Activated T-cell treated with anti-CD3 and anti-CD28 coated beads, Interleukin-2, amount 50 U/mL, for 24 hours (primary cell): ENCODE data around the gene ZFHX2.

Experiments
- DNase-seq: peaks from one replicate; pipeline ENCODE4 v3.0.0-alpha.2; 2020
- H3K27ac Mint-ChIP-seq: 2 replicates; pipeline ENCODE4 v1.8.0; 2020; ENCODE audit warnings: mild to moderate bottlenecking, mixed read lengths
- H3K27me3 Mint-ChIP-seq: 2 replicates; pipeline ENCODE4 v1.8.0; 2020; ENCODE audit warnings: mixed read lengths
- H3K36me3 Mint-ChIP-seq: 2 replicates; pipeline ENCODE4 v1.8.0; 2020; ENCODE audit warnings: low read depth, mixed read lengths
- H3K4me1 Mint-ChIP-seq: 2 replicates; pipeline ENCODE4 v1.8.0; 2020; ENCODE audit warnings: low read depth, mixed read lengths
- H3K4me3 Mint-ChIP-seq: 2 replicates; pipeline ENCODE4 v1.8.0; 2020; ENCODE audit warnings: mild to moderate bottlenecking, moderate library complexity, mixed read lengths
- H3K9me3 Mint-ChIP-seq: 2 replicates; pipeline ENCODE4 v1.8.0; 2020; ENCODE audit warnings: mixed read lengths

Gene ZFHX2

DNA sequence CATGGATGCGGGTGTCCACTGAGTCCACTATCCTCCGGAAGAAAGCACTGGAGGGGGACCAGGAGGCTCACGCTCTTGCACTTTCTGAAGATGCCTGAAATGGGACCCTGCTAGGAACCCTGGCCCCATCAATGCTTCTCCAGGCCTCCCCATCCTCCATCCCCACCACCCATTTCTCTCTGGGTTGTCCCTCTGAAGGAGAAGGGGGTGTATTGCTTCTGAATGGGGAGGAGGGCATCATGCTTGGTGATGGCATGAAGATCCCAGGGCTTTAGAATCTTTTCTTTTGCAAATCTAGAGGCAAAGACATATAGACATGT lies 27.7 kb upstream of the ZFHX2 start:
- Mint-ChIP-seq H3K4me3 (no peak overlapping the region), H3K27me3 (peaks cover 71% of the 10 kb centered on the region), H3K36me3 (no peaks in the 10 kb centered on the region), H3K4me1 (peaks cover 14% of the 10 kb centered on the region), H3K9me3 (no peaks in the 10 kb centered on the region), H3K27ac (no peak overlapping the region)
- no peak for DNase-seq

DNA sequence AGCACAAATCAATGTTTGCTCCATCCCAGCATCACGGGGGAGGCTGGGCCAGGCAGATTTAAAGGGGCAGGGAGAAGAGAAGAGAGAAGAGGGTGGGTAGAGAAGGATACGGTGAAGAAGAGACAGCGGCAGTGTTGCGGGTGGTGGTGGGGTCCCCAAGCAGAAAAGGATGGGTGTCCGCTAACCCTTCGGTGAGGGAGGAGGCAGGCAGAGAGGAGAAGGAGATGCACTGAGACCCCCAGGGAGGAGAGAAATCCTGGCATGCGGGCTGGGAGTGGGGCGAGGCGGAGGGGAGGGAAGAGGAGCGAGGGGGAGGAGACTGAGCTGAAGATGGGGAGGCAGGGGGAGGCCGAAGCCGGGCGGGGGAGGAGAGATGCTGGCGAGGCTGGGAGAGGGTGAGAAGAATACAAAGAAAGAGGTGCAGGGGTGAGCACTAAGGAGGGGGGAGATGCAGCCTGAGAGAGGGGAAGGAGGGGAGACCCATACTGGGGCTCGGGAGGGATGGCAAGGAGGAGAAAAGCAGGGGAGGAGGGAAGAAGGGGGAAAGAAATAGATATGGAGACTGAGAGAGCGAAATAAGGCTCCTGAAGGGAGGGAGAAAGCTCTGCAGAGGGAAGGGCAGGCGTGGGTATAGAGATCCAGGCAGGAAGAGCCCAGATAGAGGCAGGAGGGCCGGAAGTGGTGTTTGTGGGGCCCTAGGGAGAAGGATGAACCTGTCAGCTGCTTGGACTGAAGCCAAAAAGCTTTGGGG lies 27.2 kb upstream of the ZFHX2 start, which contains the start of gene JPH4:
Gene JPH4, minus strand, starts transcription at position 231 of the 751 bp plus-strand sequence. CDS start 1,337 bp downstream, outside the sequence.
- H3K27me3 Mint-ChIP-seq: peaks cover 68% of the 10 kb centered on the region
- H3K27ac Mint-ChIP-seq: no peak within 1 kb of the TSS
- DNase-seq: no peak

DNA sequence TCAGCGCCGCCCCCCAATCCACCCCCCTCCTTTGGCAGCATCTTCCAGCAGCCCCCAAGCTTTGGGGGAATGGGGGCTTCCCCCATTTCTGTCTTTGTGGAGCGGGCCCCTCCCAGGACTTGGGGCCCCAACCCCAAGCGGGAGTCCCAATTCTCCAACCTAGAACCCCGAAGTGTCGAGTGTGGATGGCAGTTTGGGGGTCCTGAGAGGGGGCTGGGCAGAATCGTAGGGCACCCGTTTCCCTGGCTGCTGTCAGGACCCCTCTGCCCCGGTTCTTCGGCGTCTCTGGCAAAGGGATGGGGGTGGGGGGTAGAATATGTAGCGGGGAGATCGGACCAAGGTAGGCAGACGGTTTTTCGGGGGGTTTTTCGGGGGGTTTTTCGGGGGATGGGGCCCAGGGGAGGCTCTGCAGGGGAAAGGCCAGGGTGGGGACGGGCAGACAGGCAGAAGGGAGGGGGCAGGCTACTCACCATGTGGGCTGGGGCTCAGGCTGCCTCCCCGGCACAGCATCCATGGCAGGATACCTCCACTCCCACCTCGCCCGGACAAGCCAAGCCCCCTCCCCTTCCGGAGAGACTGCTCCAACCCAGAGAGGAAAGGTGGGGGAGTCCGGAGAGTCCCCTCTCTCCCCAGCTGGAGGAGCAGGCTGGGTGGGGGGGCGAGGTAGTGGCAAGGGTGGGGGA lies 26.3 kb upstream of the ZFHX2 start:
- peaks cover 70% of the 10 kb centered on the region for H3K27me3 Mint-ChIP-seq
- H3K36me3 Mint-ChIP-seq: no peaks in the 10 kb centered on the region
- no peaks in the 10 kb centered on the region for H3K9me3 Mint-ChIP-seq
- no peak overlapping the region for H3K27ac Mint-ChIP-seq
- peaks cover 14% of the 10 kb centered on the region for H3K4me1 Mint-ChIP-seq
- no peak for DNase-seq
- no peak overlapping the region for H3K4me3 Mint-ChIP-seq

More for the DNA sequence above, 27.2 kb upstream of the ZFHX2 start, which contains the start of gene JPH4:
- Mint-ChIP-seq H3K4me3 (no peak within 1 kb of the TSS), H3K36me3 (no peaks in the 10 kb centered on the region), H3K4me1 (peaks cover 14% of the 10 kb centered on the region), H3K9me3 (no peaks in the 10 kb centered on the region)

DNA sequence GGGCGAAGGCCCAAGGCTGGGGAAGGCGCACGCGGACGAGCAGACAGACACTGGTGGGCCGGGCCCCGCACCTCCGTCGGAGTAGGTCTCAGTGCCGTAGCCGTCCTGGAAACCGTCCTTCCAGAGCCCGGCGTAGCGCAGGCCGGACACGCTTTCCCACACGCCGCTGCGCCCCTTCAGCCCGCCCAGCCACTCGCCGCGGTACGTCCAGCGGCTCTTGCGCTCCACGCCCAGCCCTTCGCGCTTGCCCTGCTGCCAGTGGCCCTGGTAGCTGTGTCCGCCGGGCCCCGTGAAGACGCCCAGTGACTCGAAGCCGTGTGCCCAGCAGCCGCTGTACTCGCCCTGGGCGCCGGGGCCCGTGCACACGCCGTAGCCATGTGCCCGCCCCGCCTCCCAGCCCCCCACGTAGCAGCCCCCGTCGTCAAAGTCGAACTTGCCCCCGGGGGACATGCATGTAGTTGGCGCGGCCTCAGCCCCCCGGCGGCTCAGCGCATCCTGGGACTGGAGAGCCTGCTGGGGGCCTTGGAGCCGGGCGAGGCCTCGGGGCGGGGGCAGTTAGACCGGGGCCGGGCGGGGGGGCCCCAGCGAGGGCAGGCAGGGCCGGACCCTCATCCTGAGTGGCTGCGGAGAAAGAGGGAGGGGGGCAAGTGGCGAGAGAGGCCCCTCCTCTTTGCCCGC lies 25.6 kb upstream of the ZFHX2 start:
- Mint-ChIP-seq H3K4me3 (peak overlapping the region; percentile 12), H3K4me1 (peaks cover 14% of the 10 kb centered on the region), H3K36me3 (no peaks in the 10 kb centered on the region), H3K27ac (no peak overlapping the region), H3K27me3 (peaks cover 68% of the 10 kb centered on the region), H3K9me3 (no peaks in the 10 kb centered on the region)
- DNase-seq: no peak

DNA sequence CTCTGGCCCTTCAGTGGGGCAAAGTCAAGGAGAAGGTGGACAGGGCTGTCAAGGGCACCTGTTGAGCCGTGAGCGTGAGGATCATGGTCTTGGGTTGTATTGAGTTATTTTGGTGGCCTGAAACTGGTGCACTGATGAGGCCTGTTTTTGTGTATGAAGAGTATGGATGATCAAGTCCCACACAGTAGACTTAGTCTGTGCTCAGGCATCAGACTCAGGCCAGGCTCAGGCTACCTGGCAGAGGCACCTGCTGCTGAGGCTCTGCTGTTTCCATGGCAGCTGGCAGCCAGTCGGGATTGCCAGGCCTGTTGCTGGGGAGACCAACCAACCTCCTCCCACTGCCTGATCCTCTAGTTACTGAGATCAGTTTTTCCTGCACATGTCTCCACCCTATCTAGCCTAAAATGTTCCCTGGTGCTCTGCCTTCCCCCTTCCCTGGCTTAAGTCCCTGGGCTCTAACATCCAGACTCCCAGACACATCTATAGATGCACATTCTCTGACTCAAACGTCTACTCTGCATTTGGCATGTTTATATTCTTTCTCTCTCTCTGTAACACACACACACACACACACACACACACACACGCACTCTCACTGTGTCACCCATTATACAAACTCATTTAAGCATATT lies 21.9 kb upstream of the ZFHX2 start:
- Mint-ChIP-seq H3K9me3 (no peaks in the 10 kb centered on the region), H3K4me1 (peaks cover 19% of the 10 kb centered on the region), H3K27me3 (peaks cover 45% of the 10 kb centered on the region), H3K4me3 (no peak overlapping the region), H3K36me3 (no peaks in the 10 kb centered on the region), H3K27ac (no peak overlapping the region)
- no peak for DNase-seq

DNA sequence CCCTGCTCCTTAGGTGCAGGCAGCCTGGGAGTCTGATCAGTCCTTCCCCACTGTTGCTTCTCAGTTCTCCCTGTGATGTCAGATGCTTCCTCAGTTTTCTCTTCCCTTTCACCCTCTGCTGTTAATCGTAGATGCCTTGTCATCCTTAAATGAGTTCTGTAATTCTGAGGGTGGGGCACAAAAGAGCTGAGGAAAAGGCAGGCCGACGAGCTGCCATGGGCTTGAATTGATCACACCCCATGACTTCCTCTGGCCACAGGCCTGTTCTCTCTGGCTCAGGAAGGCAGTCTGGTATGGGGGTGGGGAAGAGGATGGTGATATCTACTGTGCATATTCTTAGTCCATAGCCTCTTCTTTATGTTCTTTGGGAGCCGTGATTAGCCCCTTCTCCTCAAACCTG lies 21.3 kb upstream of the ZFHX2 start:
- H3K27ac Mint-ChIP-seq: no peak overlapping the region
- DNase-seq: no peak
- no peaks in the 10 kb centered on the region for H3K36me3 Mint-ChIP-seq
- H3K9me3 Mint-ChIP-seq: no peaks in the 10 kb centered on the region
- H3K4me3 Mint-ChIP-seq: no peak overlapping the region
- peaks cover 38% of the 10 kb centered on the region for H3K27me3 Mint-ChIP-seq
- H3K4me1 Mint-ChIP-seq: peaks cover 23% of the 10 kb centered on the region

DNA sequence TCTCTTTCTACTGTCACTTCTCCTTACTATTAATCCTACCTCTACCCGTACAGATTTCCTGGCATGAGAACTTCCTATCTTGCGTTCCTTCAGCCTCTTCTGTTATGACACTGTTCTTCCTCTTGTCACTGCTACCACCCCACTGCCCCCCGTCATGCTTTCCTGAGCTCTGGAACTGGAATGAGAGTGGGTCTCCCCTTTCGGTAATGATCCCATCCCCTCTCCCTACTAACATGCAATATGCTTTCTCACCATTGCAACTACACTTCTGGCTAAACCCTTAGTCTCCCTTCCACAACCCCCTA lies 20.9 kb upstream of the ZFHX2 start:
- Mint-ChIP-seq H3K27ac (no peak overlapping the region), H3K27me3 (peaks cover 35% of the 10 kb centered on the region), H3K36me3 (peaks cover 2% of the 10 kb centered on the region), H3K4me1 (peaks cover 26% of the 10 kb centered on the region), H3K4me3 (no peak overlapping the region), H3K9me3 (no peaks in the 10 kb centered on the region)
- no peak for DNase-seq

DNA sequence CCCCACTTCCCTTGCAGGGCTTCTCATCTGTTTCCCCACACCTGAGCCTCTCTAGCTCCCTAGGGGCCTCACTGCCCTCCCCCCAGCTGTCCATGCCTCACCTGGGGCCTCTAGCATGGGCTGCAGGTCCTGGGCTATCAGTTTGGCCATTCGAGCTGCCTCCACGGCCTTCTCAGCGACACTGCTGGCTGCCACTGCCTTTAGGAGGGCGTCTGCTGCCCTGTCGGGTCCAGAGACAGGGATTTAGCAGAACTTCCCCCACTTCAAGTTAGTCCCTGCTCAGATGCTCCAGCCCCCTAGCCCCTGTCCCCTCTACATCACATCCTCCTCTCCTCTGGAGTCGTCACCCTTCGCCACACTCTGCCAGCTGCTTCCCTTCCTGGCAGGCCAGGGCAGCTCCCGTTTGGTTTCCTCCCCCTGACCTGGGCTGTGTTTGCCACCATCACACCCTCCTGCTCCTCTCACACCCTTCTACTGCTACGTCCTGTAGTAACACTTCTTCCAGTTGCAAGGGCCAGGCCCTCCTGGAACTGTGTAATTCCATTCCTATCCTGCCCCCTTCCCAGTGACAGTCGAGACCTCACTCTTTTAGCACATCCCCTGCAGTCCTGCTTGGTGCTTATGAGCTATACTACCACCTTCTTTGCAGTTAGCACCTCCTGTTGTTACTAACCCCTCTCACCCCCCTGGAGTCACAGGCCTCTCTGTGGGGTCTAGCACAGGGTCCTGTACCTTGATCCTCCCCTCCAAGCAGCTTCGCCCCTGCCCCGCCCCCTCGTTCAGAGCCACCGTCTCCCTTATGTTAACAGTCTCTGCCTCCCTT lies 20.3 kb upstream of the ZFHX2 start:
- Mint-ChIP-seq H3K4me3 (no peak overlapping the region), H3K36me3 (peaks cover 8% of the 10 kb centered on the region), H3K27me3 (peaks cover 32% of the 10 kb centered on the region), H3K9me3 (no peaks in the 10 kb centered on the region), H3K4me1 (peaks cover 23% of the 10 kb centered on the region), H3K27ac (no peak overlapping the region)
- no peak for DNase-seq

DNA sequence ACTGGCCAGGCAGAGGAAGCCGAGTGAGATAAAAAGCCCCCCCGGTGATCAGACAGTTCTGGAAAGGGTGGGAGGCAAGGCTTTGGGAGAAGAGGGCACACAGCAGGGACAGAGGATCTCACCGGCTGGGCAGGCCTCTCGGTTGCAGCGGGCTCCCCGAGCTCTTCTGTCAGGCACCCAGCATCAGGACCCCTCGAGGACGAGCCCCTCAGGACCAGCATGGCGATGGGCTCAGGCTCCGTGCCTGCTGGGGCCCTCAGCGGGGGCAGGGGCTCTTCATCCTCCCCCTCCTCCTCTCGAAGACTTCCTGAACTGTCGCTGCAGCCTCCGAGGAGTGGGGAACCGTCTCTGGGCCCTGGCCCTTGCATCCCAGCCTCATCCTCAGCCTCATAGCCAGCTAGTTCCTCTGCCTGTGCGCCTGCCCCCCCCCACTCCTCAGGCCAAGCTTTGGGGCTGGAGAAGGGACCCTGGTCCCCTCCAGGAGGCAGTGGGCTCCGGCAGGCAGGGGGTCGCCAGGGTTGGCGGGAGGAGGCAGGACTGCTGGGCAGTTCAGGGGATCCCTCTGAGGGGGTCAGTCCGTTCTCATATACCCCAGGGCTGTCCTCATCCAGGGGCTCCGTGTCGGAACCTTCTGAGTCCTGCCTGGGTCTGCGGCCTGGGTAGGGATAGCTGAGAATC lies 19.4 kb upstream of the ZFHX2 start:
- Mint-ChIP-seq H3K27me3 (peaks cover 24% of the 10 kb centered on the region), H3K27ac (no peak overlapping the region), H3K4me3 (no peak overlapping the region), H3K9me3 (no peaks in the 10 kb centered on the region), H3K4me1 (peaks cover 24% of the 10 kb centered on the region), H3K36me3 (peaks cover 17% of the 10 kb centered on the region)
- DNase-seq: peak; percentile 25

DNA sequence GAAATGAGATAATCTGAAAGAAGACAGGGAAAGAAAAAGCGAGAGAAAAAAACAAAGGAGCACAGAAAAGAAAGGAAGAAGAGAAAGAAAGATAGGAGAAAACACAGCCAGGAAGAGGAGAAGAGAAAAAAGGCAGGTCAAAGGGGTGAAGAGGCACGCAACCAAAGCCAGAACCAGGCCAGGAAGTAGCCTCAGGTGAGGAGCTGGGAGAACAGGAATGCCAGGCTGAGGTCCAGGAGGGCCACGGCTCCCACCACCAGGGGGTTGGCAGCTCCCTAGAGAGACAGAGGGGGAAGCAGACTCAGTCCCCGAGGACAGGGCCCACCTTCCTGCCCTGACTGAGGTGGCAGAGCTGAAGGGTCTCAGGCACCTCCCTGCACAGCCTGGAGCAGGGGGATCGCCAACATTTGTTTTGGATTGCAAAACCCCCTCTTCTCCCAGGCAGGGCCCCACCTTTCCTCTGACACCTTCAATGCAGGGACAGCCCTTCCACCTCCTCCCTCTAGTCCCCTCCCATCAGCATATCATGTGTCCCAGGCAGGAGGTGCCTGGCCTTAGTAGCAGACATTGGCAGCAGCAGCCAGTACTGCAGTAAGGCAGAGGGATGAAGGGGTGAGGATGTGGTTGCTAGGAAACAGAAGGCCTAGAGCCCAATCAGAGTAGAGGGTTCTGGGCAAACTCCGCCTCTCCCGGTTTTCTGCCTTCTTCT lies 18.0 kb upstream of the ZFHX2 start:
- H3K4me3 Mint-ChIP-seq: no peak overlapping the region
- H3K27me3 Mint-ChIP-seq: peaks cover 14% of the 10 kb centered on the region
- H3K36me3 Mint-ChIP-seq: peaks cover 30% of the 10 kb centered on the region
- H3K27ac Mint-ChIP-seq: peak overlapping the region; percentile 7
- no peak for DNase-seq
- H3K4me1 Mint-ChIP-seq: peaks cover 24% of the 10 kb centered on the region
- no peaks in the 10 kb centered on the region for H3K9me3 Mint-ChIP-seq

DNA sequence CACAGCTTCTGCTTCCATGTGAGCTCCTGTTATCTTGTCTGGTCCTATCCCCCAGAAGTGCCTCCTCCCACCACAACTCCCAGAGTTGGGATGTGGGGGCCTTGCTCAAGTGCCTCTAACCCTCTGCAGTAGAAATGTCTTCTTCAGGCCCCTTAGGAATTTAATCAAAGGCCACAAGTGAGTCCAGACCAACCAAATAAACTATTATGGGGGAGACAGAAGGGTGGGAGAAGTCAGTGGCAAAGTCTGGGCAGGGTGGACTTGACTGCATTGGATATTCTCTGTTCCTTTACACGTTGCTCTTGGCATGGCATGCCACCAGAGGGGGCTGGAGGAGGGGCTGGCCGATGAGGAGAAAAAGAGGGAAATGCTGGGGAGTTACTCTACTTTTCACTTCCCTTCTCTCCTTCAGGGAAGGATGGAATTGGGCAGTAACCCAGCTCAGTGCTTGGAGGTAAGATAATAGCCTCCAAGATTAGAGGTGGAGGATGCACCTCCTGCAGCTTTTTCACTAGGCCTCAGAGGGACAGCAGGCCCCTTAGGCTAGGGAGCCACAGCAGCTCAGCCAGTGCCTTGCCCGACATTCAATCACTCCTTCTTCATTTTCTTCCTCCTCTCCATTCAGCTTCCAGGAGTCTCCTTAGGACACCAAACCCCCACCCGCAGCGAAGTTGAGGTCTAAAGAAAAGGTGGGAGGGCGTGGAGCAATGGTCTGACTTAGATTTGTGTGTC lies 17.2 kb upstream of the ZFHX2 start:
- peak overlapping the region; percentile 98 for H3K27ac Mint-ChIP-seq
- H3K4me1 Mint-ChIP-seq: peaks cover 24% of the 10 kb centered on the region
- no peak for DNase-seq
- H3K36me3 Mint-ChIP-seq: peaks cover 39% of the 10 kb centered on the region
- H3K27me3 Mint-ChIP-seq: peaks cover 12% of the 10 kb centered on the region
- peak overlapping the region; percentile 96 for H3K4me3 Mint-ChIP-seq
- H3K9me3 Mint-ChIP-seq: no peaks in the 10 kb centered on the region

DNA sequence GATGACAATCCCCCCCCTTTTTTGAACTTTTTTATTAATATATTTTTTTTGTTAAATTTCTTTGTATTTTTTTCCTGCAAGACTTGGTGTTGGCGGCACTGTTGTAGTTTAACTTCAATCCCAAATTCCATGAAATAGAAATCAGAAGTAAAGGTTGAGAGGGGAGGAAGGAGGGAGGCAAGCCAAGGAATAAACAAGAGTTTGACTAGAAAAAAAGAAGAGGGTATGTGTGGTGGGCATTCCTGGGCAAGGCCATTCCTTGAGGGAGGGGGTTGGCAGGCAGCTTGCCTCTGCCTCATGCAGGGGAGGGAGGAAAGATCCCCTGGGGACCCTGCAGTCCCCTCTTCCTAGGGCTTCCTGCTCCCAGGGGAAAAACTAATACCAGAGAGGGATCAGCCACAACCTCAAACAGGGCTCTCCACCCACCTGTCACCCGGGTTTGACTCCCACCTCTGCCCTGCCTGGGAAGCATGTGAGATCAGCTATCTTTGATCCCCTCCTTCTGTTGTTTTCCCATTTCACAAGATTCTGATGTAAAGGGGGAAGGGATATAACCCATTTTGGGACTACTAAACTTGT lies 16.5 kb upstream of the ZFHX2 start:
- Mint-ChIP-seq H3K4me1 (peaks cover 24% of the 10 kb centered on the region), H3K27ac (peak overlapping the region; percentile 98), H3K4me3 (peak overlapping the region; percentile 96), H3K36me3 (peaks cover 45% of the 10 kb centered on the region), H3K9me3 (no peaks in the 10 kb centered on the region), H3K27me3 (peaks cover 6% of the 10 kb centered on the region)
- no peak for DNase-seq
